Smooth muscle cell (in vitro differentiated cells): ENCODE measurements around the gene AGAP1. TPM values are rescaled to one million over a fixed set of nuclear protein-coding genes. Genes with fewer than 3 reads are reported as not detected.

ENCODE experiments used
- DNase-seq: peaks from one replicate; lab custom pipeline; 2025; ENCODE audit not compliant: unreplicated experiment; lab: John Stamatoyannopoulos, UW
- H2AFZ ChIP-seq: fragments of 200-600 bp; sonication (generic); 2 replicates; pipeline ENCODE4 v1.6.0; 2016; ENCODE audit warnings: antibody characterized with exemption, low read depth, mild to moderate bottlenecking
- H3F3A ChIP-seq: fragments of 200-600 bp; sonication (generic); 2 replicates; pipeline ENCODE4 v1.6.0; 2017; ENCODE audit warnings: antibody characterized with exemption, low read depth
- H3K27ac ChIP-seq: fragments of 200-600 bp; sonication (generic); 2 replicates; pipeline ENCODE4 v1.5.1; 2016; ENCODE audit warnings: low read depth, mild to moderate bottlenecking
- H3K27me3 ChIP-seq: fragments of 200-600 bp; sonication (generic); 2 replicates; pipeline ENCODE4 v1.6.1; 2016; ENCODE audit warnings: low read depth, mild to moderate bottlenecking
- H3K36me3 ChIP-seq: fragments of 200-600 bp; sonication (generic); 2 replicates; pipeline ENCODE4 v1.5.1; 2016; ENCODE audit warnings: low read depth
- H3K4me1 ChIP-seq: fragments of 200-600 bp; sonication (generic); 2 replicates; pipeline ENCODE4 v1.5.1; 2016; ENCODE audit warnings: low read depth
- H3K4me2 ChIP-seq: fragments of 200-600 bp; sonication (generic); 2 replicates; pipeline ENCODE4 v1.6.0; 2016; ENCODE audit warnings: mild to moderate bottlenecking
- H3K4me3 ChIP-seq: fragments of 200-600 bp; sonication (generic); 2 replicates; pipeline ENCODE4 v1.5.1; 2016; ENCODE audit warnings: mild to moderate bottlenecking
- H3K79me2 ChIP-seq: fragments of 200-600 bp; sonication (generic); 2 replicates; pipeline ENCODE4 v1.6.0; 2016; ENCODE audit warnings: low read depth, mild to moderate bottlenecking
- H3K9ac ChIP-seq: fragments of 200-600 bp; sonication (generic); 2 replicates; pipeline ENCODE4 v1.6.0; 2016; ENCODE audit warnings: low read depth
- H3K9me3 ChIP-seq: fragments of 200-600 bp; sonication (generic); replicated peaks from 2 replicates; pipeline ENCODE4 v1.5.1; 2016; ENCODE audit warnings: low read depth
- H4K20me1 ChIP-seq: fragments of 200-600 bp; sonication (generic); 2 replicates; pipeline ENCODE4 v1.6.0; 2016; ENCODE audit warnings: low read depth
- CTCF ChIP-seq: fragments of 200-600 bp; sonication (generic); IDR thresholded peaks from 2 replicates; pipeline ENCODE4 v1.5.1; 2017; ENCODE audit warnings: borderline replicate concordance, mild to moderate bottlenecking, antibody characterized with exemption; ENCODE audit not compliant: insufficient read depth, poor library complexity, severe bottlenecking
- WGBS: methylation state at CpG from one replicate; pipeline ENCODE4 v1.1.7; 2016; ENCODE audit warnings: low lambda C conversion rate; 5-methylcytosine and 5-hydroxymethylcytosine counted together
- polyA plus RNA-seq: library from polyadenylated mRNA; unstranded; fragments of >200 nt; fragmentation: Nextera tagmentation; extraction: Ambion mirVana; gene quantifications from 2 replicates; pipeline ENCODE4 v1.2.1, GENCODE V29; 2016
- total RNA-seq: library from RNA; depleted of rRNA; stranded (reverse); fragments of >200 nt; gene quantifications from 2 replicates; pipeline ENCODE4 v1.2.3, GENCODE V29; 2014

The AGAP1 gene
- total and polyA plus RNA-seq, 2 experiments from 2014 or later, result 3.9 to 9.8 TPM

GRCh38 chr2:235674146-235674545 is 180.3 kb downstream of the AGAP1 start:
- Histone ChIP-seq H3K36me3 (no peaks in the 10 kb centered on the region), H3K27me3 (peaks cover 28% of the 10 kb centered on the region), H2AFZ (no peak overlapping the region), H3K27ac (no peak overlapping the region), H4K20me1 (peaks cover 95% of the 10 kb centered on the region), H3K9me3 (no peaks in the 10 kb centered on the region), H3K9ac (no peak overlapping the region), H3K4me2 (no peak overlapping the region), H3K4me3 (no peak overlapping the region), H3K79me2 (peaks cover 14% of the 10 kb centered on the region), H3F3A (no peaks in the 10 kb centered on the region), H3K4me1 (peaks cover 28% of the 10 kb centered on the region)
- no peak for DNase-seq
- TF ChIP-seq CTCF, result no peak
- WGBS, result 62% methylated on average over 7 of the region's 7 CpGs

- Histone ChIP-seq H3K9ac (no peak overlapping the region), H3K79me2 (peaks cover 20% of the 10 kb centered on the region), H3F3A (no peaks in the 10 kb centered on the region), H4K20me1 (peaks cover 100% of the 10 kb centered on the region), H3K36me3 (no peaks in the 10 kb centered on the region), H3K9me3 (no peaks in the 10 kb centered on the region), H2AFZ (no peak overlapping the region), H3K4me2 (no peak overlapping the region), H3K4me3 (no peak overlapping the region), H3K4me1 (peaks cover 27% of the 10 kb centered on the region), H3K27ac (no peak overlapping the region), H3K27me3 (peaks cover 28% of the 10 kb centered on the region)
- no peak for DNase-seq
- no peak for TF ChIP-seq CTCF
- 96% methylated on average over 4 of the region's 4 CpGs for WGBS
Observed at GRCh38 chr2:235674812-235675211, 181.0 kb downstream of the AGAP1 start.

- H3K9ac ChIP-seq, result no peak overlapping the region
- H2AFZ ChIP-seq, result no peak overlapping the region
- peaks cover 27% of the 10 kb centered on the region for H3K4me1 ChIP-seq
- H3K27me3 ChIP-seq, result peaks cover 17% of the 10 kb centered on the region
- WGBS, result 87% methylated on average over 3 of the region's 3 CpGs
- peaks cover 30% of the 10 kb centered on the region for H3K79me2 ChIP-seq
- H3K4me3 ChIP-seq, result no peak overlapping the region
- no peak for DNase-seq
- no peaks in the 10 kb centered on the region for H3K36me3 ChIP-seq
- H3K4me2 ChIP-seq, result no peak overlapping the region
- peaks cover 100% of the 10 kb centered on the region for H4K20me1 ChIP-seq
- H3K27ac ChIP-seq, result no peak overlapping the region
- H3F3A ChIP-seq, result no peaks in the 10 kb centered on the region
- no peaks in the 10 kb centered on the region for H3K9me3 ChIP-seq
- TF ChIP-seq CTCF, result peak; percentile 3
Observed at GRCh38 chr2:235675678-235676535, 182.1 kb downstream of the AGAP1 start.

GRCh38 chr2:235676536-235676799 is 182.6 kb downstream of the AGAP1 start:
- H3K79me2 ChIP-seq, result peaks cover 35% of the 10 kb centered on the region
- no peaks in the 10 kb centered on the region for H3F3A ChIP-seq
- H3K27ac ChIP-seq, result no peak overlapping the region
- DNase-seq, result no peak
- H3K9me3 ChIP-seq, result no peaks in the 10 kb centered on the region
- peaks cover 11% of the 10 kb centered on the region for H3K27me3 ChIP-seq
- 91% methylated on average over 1 of the region's 1 CpG for WGBS
- no peak overlapping the region for H2AFZ ChIP-seq
- peaks cover 21% of the 10 kb centered on the region for H3K4me1 ChIP-seq
- no peak for TF ChIP-seq CTCF
- H3K36me3 ChIP-seq, result no peaks in the 10 kb centered on the region
- H3K9ac ChIP-seq, result no peak overlapping the region
- peaks cover 100% of the 10 kb centered on the region for H4K20me1 ChIP-seq
- no peak overlapping the region for H3K4me3 ChIP-seq
- no peak overlapping the region for H3K4me2 ChIP-seq
